Ovary (tissue), 3 donors: ENCODE data around the gene SLC12A3.

Experiments used
- POLR2A ChIP-seq: fragments of 450-650 bp; IDR thresholded peaks from one replicate; pipeline ENCODE4 v1.6.1; 2017; ENCODE audit warnings: antibody characterized with exemption, mild to moderate bottlenecking, moderate library complexity
- TF ChIP-seq, protein P1 (sequence below), 3 donors: fragments of 450-650 bp in 2 of 3; fragments of 200-600 bp in 1 of 3; IDR thresholded peaks; one replicate each; pipeline versions ENCODE4 v1.5.1 to v1.8.0; 2016 to 2022; ENCODE audit warnings: antibody characterized with exemption in 3 of 3, mild to moderate bottlenecking in 1 of 3
- donor health status: DM: no; HTN: no; CAD: no.

DNA sequence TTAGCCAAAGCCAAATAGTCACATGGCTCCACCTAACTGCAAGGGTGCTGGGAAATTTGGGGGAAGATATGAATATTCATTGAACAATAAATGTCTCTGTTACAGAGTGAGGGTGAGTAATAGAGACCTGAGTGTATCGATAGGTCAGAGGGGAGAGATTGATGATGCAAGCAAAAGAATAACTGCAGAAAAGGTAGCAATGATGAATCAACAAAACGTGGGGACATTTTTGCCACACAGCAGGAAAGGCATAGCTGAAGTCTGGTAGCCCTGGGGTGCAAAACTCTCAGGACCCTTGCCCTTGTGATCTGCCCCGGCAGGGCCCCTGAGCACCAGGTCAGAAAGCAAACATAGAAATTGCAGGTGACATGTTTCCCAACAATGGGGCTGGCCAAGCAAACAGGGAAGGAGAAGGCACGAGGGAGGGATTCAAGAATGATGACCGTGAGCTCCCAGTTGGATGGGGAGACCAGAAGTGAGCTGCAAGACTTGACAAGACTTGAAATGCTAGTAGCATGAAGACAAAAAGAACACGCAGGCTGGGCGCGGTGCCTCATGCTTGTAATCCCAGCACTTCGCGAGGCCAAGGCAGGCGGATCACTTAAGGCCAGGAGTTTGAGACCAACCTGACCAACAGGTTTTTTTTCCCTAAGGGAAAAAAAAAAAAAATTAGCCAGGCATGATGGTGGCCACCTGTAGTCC, 54.2 kb downstream of the SLC12A3 start:
- TF ChIP-seq, protein P1, sequence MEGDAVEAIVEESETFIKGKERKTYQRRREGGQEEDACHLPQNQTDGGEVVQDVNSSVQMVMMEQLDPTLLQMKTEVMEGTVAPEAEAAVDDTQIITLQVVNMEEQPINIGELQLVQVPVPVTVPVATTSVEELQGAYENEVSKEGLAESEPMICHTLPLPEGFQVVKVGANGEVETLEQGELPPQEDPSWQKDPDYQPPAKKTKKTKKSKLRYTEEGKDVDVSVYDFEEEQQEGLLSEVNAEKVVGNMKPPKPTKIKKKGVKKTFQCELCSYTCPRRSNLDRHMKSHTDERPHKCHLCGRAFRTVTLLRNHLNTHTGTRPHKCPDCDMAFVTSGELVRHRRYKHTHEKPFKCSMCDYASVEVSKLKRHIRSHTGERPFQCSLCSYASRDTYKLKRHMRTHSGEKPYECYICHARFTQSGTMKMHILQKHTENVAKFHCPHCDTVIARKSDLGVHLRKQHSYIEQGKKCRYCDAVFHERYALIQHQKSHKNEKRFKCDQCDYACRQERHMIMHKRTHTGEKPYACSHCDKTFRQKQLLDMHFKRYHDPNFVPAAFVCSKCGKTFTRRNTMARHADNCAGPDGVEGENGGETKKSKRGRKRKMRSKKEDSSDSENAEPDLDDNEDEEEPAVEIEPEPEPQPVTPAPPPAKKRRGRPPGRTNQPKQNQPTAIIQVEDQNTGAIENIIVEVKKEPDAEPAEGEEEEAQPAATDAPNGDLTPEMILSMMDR (IDR thresholded peaks at IDR 0.05): no peak
- no peak for TF ChIP-seq POLR2A
